GM12892 (cell line): Measurements from ENCODE around the gene CD81.

Experiments used
- DNase-seq: peaks from one replicate; pipeline ENCODE4 v3.0.0; 2011; ENCODE audit not compliant: insufficient read length
- FAIRE-seq: peaks from 2 replicates; lab custom pipeline; 2011; peaks lifted over from hg19 to GRCh38; lab: Jason Lieb, UNC
- POLR2A ChIP-seq: IDR thresholded peaks from 2 replicates; pipeline ENCODE4 v1.6.1; 2011; ENCODE audit warnings: low read depth, low read length, control low read depth
- POLR2AphosphoS5 ChIP-seq: IDR thresholded peaks from 2 replicates; pipeline ENCODE4 v1.6.1; 2011; ENCODE audit warnings: low read depth, low read length, control low read depth
- TAF1 ChIP-seq: IDR thresholded peaks from 2 replicates; pipeline ENCODE4 v1.6.1; 2011; ENCODE audit warnings: low read depth, mild to moderate bottlenecking, control low read depth, low read length, borderline replicate concordance

The CD81 gene

DNA sequence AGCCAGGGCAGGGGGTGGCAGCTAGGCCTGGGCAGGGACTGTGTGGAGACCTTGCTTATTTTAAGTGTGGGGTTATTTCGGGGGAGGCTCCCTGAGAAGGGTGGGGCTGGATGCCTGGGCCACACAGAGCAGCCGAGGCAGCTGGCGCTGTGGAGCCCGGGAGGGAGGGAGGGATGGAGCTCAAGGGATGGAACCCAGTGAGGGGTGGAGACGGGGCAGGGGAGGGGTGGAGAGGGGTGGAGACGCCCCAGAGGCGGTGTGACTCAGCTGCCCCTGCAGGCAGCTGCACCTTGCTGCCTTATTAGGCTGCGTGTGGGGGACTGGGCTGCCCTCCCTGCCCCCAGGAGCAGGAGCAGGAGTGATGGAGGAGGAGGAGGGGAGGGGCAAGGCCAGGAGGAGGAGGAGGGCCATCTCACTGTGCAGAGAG is 13.6 kb downstream of the CD81 start:
- DNase-seq (no peak), FAIRE-seq (no peak)
- no peak for TF ChIP-seq POLR2A
- no peak for TF ChIP-seq TAF1
- TF ChIP-seq POLR2AphosphoS5 = no peak

DNA sequence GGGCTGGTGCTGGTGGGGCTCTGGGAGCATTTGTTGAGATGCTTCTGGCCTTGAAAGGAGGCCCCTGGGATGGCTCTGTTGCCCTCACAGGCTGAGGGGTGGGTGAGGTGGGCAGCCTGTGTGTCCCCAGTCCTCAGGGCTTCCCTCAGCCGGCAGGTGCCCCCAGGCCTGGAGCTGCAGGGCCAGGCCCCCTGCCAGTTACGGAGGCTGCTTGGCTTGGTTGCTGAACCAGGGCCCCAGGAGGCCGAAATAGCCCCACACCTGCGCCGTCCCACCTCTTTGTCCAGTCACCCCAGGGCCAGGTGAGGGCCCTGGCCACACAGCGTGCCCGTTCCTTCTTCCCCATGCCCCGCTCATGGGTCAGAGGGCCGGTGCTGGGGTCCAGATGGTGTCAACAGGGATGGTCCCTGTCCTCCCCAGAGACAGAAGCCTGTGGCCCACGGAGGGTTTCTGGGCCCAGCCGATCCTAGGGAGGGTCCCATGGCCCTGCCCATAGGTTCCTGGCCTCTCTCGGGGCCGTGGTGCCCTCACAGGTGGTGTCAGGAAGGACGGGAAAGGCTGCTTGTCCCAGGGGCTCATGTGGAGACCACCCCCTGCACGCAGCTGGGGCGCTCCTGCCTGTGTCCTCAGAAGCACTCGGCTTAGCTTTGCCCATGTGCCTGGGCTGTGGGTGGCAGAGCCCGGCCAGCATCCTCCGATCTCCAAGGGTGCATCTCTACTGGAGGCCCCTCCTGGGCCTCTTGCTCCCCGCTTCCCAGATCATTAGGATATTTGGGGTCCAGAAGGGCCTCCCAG is 14.3 kb downstream of the CD81 start:
- no peak for DNase-seq
- TF ChIP-seq POLR2AphosphoS5 = no peak
- no peak for TF ChIP-seq TAF1
- TF ChIP-seq POLR2A = no peak
- no peak for FAIRE-seq

DNA sequence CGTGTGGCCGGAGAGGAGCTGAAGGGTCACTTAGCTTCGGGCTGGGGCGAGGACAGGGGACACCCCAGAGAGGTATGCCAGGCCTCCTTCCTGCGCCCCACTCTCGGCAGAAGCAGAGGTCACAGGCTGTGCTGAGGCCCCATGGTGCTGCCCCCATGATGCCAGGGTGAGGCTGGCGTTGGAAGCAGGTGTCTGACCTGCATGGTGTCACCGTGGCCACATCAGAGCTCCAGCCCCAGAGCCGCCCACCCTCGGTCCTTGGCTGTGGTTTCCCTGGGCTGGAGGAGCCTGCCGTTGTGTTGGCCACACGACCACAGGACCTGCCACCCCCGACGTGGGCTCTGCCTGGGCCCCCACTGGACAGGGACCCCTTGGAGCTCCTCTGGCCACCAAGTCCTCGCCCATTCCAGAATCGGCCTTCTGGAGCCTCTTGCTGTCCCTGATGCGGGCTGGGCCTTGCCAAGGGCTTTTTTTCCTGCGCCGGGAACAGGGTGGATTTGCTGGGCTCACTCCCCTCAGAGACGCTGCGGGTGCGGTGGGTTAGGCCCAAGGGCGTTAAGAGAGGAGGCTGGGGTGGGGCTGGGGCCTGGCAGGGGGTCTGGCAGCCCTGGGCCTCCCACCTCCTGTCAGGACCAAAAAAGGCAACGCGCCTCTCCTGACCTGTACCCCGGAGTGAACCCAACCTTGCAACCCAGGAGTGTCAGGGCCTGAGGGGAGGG is 15.3 kb downstream of the CD81 start:
- DNase-seq = no peak
- FAIRE-seq = no peak
- TF ChIP-seq TAF1 (no peak), POLR2A (no peak), POLR2AphosphoS5 (no peak)

DNA sequence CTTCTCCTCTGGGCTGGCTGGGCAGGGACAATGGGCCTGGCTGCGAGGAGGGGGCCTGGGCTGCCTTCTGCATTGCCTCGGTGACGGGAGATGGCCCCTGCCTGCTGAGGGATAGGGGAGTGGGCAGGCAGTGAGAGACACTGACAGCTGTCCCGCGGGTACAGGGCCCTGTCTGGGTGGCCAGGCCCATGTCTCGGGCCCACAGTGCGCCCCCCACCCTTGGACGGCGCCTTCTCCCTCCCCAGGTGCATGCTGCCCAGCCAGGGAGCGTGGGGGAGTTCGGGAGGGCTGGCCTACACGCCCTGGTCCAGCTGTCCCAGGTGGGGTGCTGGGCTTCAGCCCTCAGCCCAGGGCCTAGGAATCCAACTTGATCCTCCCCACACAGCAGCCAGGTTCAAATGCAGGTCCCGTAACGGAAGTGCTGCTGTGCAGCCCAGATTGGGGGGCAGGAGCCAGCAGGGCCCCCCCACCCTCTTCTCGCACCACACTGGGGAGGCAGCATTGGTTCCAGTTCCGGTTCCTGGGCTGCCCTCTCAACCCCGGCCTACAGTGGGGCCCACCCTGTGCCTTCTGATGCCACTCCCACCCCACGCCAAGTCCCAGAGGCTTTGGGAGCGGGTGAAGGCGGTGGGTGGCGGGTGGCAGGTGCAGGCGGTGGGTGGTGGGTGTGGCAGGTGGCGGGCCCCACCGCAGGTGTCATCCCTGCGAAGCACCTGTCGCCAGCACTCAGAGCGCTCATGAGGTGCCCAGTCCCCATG is 16.2 kb downstream of the CD81 start:
- FAIRE-seq = peak; percentile 73
- no peak for DNase-seq

DNA sequence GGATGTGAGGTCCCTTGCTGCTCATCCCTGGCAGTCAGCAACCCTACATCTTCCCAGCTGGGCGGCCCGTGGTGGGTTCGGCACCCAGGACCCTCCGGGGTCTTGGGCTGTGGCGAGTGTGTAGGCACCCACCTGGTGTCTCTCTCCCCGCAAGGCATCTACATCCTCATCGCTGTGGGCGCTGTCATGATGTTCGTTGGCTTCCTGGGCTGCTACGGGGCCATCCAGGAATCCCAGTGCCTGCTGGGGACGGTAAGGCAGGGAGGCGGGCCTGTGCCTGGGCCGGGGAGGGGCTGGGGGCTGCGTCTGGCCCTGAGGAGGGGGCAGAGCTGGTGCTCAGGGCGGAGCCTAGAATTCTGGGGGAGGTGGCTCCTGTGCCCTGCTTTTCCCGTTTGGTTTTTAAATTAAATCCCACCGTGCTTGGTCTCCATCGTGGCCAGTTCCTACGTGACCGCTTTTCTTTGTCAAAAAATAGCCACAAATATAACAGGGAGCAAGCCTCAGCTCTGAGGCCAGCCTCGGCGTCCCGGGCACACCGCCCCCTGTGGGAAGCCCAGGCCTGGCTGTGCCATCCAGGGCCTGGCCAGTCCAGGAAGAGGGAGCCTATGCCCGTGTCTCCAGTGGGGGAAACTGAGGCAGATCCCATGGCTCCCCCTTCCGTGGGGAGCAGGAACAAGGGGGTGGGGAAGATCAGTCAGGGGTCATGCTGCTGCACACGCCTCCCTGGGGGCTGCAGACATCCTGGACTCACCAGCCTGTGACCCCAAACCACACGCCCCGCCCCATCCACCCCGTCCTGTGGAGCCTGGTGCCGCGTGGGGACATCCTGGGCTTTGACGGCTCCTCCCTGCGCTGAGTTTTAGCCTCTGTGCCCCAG is 17.1 kb downstream of the CD81 start:
- peak; percentile 76 for FAIRE-seq
- no peak for TF ChIP-seq TAF1
- TF ChIP-seq POLR2A = no peak
- no peak for TF ChIP-seq POLR2AphosphoS5
- no peak for DNase-seq

More for the DNA sequence above, 16.2 kb downstream of the CD81 start:
- TF ChIP-seq POLR2AphosphoS5 (0 out of 2 replicates have a peak, but pooled peaks have one; percentile 32), TAF1 (no peak)

DNA sequence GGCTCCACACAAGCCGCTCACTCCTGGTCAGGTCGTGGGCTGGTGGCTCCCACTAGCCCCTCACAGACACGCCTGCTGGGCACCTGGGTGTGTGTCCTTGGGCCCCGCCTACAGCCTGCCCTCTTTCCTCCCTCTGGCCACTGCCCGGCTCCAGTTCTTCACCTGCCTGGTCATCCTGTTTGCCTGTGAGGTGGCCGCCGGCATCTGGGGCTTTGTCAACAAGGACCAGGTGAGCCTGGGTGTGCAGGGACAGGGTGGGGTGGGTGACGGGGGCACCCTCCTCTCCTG is 17.7 kb downstream of the CD81 start:
- no peak for FAIRE-seq
- TF ChIP-seq TAF1 (no peak), POLR2AphosphoS5 (no peak), POLR2A (no peak)
- no peak for DNase-seq

DNA sequence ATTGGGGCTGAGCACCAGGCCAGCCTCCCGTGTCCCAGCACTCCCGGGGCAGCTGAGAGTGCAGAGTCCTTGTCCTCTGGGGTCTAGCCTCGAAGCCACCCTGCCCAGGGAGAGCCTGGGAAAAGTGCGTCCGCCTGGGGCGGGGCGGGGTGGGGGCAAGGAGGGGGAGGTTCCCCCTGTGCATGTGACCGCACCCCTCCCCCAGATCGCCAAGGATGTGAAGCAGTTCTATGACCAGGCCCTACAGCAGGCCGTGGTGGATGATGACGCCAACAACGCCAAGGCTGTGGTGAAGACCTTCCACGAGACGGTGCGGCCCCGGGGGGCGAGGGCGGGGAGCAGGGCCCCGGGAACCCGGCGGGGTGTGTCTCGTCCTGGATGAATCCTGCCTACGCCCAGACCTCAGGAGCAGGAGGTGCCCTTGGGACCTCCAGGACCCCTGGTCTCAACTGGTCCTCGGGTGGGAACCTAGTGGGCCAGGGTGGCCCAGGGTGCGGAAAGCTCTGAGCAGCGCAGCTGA is 18.2 kb downstream of the CD81 start:
- no peak for DNase-seq
- no peak for FAIRE-seq
- no peak for TF ChIP-seq POLR2AphosphoS5
- no peak for TF ChIP-seq TAF1
- TF ChIP-seq POLR2A = no peak

DNA sequence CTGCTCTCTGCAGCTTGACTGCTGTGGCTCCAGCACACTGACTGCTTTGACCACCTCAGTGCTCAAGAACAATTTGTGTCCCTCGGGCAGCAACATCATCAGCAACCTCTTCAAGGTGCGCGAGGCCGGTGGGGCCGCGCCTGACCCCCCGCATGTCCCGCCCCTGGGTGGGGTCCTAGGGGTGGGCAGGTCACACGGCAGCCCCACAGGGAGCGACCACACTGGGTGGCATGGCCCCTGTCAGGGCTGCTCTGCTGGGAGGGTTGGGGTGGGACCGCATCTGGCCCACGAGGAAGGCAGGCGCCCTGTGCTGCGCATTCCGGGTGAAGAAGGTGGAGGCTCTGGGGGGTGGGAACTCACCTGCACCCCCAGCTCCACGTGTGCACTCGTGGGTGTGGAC is 18.7 kb downstream of the CD81 start:
- FAIRE-seq (no peak), DNase-seq (no peak)
- TF ChIP-seq TAF1 (no peak), POLR2A (no peak), POLR2AphosphoS5 (no peak)

DNA sequence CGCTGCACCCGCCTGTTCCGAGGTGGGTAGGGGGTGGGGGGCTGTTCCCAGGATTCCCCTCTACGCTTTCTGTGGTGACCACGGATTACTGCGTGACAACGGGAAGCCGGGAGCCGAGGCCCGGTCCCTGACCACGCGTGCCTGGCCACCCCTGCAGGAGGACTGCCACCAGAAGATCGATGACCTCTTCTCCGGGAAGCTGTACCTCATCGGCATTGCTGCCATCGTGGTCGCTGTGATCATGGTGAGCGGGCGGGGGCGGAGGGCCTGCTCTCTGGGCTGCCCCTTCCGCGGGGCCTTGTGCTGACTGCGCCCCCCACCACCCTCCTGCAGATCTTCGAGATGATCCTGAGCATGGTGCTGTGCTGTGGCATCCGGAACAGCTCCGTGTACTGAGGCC is 19.4 kb downstream of the CD81 start:
- no peak for DNase-seq
- no peak for TF ChIP-seq POLR2AphosphoS5
- no peak for TF ChIP-seq POLR2A
- no peak for TF ChIP-seq TAF1
- FAIRE-seq = no peak

DNA sequence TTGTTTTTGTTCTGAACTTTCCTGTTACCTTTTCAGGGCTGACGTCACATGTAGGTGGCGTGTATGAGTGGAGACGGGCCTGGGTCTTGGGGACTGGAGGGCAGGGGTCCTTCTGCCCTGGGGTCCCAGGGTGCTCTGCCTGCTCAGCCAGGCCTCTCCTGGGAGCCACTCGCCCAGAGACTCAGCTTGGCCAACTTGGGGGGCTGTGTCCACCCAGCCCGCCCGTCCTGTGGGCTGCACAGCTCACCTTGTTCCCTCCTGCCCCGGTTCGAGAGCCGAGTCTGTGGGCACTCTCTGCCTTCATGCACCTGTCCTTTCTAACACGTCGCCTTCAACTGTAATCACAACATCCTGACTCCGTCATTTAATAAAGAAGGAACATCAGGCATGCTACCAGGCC is 19.9 kb downstream of the CD81 start:
- no peak for TF ChIP-seq POLR2AphosphoS5
- TF ChIP-seq POLR2A = no peak
- TF ChIP-seq TAF1 = no peak

More for the DNA sequence above, 19.9 kb downstream of the CD81 start:
- DNase-seq (no peak), FAIRE-seq (no peak)
